ENCODE data around the gene NARF.
A peak's percentile ranks its signal among the peaks of the same experiment; 100 is the strongest.
"Not testable (repeated sequence)": the region's sequence is repeated elsewhere in the genome, so short reads cannot be mapped to it uniquely, and the experiment has no call there.

The NARF gene

GRCh38 chr17:82444284-82444893 lies 14.2 kb upstream of the NARF start:
- intact Hi-C loops (cut with DNase I) = no loop called here
- peak in 3 of 10 donors; percentile 42 to 82 (median 79) for DNase-seq

- intact Hi-C loops (cut with DNase I) = no loop called here
- peak in 3 of 10 donors; percentile 23 to 90 (median 76) for DNase-seq
These were observed 13.5 kb upstream of the NARF start for GRCh38 chr17:82444941-82445521.

GRCh38 chr17:82445542-82445941 lies 13.0 kb upstream of the NARF start:
- DNase-seq = no peak
- intact Hi-C loops (cut with DNase I) = no loop called here

DNA sequence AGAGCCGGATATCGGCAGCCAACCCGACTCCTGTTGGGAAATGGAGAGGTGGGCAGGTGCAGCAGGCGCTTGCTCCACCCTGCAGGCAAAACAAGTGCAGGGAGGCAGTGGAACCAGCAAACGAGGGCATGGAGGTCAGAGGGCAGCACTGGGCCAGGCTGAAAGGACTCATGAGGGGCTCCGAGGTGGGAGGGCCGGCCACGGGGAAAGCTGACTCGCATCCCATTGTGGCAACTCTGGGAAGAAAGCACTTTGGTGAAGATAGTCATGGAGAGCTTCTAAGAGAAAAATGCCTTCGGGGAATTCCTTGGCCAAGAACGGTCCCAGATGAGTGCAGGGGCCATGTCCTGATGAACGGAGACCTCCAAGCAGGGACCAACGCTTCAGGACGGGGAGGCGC lies 12.4 kb upstream of the NARF start:
- intact Hi-C loops (cut with DNase I) = no loop called here
- no peak for DNase-seq

GRCh38 chr17:82446649-82447048 lies 11.9 kb upstream of the NARF start:
- intact Hi-C loops (cut with DNase I) = no loop called here
- DNase-seq = no peak

- DNase-seq = peak in 1 of 10 donors; percentile 13
- intact Hi-C loops (cut with DNase I) = no loop called here
These were observed 10.7 kb upstream of the NARF start for GRCh38 chr17:82447876-82448275.

GRCh38 chr17:82449131-82449882 lies 9.2 kb upstream of the NARF start:
- intact Hi-C loops (cut with DNase I) = no loop called here
- DNase-seq = peak in 1 of 10 donors; percentile 44

DNA sequence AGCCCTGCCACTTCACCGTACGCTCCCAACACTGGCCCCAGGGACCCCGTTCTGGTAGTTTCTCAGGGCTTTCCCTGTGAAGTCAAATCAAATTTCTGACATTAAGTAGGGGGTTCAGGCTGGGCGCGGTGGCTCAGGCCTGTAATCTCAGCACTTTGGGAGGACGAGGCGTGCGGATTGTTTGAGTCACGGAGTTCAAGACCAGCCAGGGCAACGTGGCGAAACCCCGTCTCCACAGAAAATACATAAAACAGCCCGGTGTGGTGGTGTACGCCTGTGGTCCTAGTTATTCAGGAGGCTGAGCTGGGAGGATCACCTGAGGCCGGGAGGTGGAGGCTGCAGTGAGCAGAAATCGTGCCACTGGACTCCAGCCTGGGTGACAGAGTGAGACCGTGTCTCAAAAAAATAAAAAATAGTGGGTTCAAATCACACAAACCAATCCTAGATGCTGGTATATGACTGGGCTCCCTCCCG lies 8.6 kb upstream of the NARF start:
- peak in 2 of 10 donors; percentile 61 to 79 for DNase-seq
- intact Hi-C loops (cut with DNase I) = no loop called here

DNA sequence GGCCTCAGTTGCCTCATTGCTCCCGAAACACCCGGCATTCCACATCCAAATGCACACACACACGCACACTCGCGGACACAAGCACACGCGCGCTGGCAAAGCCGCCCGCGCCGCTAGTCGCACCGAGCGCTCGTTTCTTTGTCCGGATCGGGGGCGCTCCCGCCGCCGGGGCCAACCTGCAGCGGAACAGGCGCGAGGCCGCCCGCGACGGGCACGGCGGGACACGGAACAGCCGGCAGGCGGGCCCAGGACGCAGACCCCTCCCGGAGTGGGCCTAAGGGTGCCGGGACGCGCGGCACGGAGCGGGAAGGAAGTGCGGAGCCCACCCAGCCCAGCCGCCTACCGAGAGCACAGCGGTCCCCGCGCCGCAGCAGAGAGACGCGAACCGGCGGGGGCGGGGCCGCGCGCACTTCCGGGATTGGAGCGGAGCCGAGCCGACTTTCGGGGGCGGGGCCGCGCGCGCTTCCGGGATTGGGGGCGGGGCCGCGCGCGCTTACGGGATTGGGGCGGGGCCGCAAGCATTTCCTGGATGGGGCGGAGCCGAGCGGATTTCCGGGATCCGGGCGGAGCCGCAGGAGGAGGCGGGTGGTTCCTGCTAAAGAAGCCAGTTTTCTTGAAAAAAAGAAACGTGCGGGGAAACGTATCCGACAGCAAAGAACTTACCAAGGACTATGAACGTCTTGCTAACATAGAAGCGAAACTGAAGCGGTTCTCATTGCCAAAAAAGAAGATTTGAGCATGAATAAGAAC lies 8.0 kb upstream of the NARF start, which contains the start of gene CYBC1:
TSS of gene CYBC1 (minus strand) at position 396 of the 750 bp plus-strand sequence. CDS start 1,498 bp downstream, outside the sequence.
- intact Hi-C loops (cut with DNase I) = no loop called here
- DNase-seq = peak; percentile 83 to 98 (median 89)

GRCh38 chr17:82452162-82452561 lies 6.4 kb upstream of the NARF start:
- intact Hi-C loops (cut with DNase I) = no loop called here
- no peak for DNase-seq

DNA sequence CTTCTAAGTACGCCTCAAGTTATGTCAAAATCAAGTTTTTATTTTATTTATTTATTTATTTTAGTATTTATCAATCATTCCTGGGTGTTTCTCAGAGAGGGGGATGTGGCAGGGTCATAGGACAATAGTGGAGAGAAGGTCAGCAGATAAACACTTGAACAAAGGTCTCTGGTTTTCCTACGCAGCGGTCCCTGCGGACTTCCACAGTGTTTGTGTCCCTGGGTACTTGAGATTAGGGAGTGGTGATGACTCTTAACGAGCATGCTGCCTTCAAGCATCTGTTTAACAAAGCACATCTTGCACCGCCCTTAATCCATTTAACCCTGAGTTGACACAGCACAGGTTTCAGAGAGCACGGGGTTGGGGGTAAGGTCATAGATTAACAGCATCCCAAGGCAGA lies 5.4 kb upstream of the NARF start:
- DNase-seq = not testable (repeated sequence)

DNA sequence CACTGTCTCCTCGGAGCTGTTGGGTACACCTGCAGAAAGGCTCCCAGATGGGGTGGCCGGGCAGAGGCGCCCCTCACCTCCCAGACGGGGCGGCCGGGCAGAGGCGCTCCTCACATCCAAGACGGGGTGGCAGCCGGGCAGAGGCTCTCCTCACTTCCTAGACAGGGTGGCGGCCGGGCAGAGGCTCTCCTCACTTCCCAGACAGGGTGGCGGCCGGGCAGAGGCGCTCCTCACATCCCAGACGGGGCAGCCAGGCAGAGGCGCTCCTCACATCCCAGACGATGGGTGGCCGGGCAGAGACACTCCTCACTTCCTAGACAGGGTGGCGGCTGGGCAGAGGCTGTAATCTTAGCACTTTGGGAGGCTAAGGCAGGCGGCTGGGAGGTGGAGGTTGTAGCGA lies 4.8 kb upstream of the NARF start:
- peak in 2 of 10 donors; percentile 27 to 71 for DNase-seq
- intact Hi-C loops (cut with DNase I) = not testable (repeated sequence)

More for the DNA sequence above, 5.4 kb upstream of the NARF start:
- intact Hi-C loops (cut with DNase I) = not testable (repeated sequence)

DNA sequence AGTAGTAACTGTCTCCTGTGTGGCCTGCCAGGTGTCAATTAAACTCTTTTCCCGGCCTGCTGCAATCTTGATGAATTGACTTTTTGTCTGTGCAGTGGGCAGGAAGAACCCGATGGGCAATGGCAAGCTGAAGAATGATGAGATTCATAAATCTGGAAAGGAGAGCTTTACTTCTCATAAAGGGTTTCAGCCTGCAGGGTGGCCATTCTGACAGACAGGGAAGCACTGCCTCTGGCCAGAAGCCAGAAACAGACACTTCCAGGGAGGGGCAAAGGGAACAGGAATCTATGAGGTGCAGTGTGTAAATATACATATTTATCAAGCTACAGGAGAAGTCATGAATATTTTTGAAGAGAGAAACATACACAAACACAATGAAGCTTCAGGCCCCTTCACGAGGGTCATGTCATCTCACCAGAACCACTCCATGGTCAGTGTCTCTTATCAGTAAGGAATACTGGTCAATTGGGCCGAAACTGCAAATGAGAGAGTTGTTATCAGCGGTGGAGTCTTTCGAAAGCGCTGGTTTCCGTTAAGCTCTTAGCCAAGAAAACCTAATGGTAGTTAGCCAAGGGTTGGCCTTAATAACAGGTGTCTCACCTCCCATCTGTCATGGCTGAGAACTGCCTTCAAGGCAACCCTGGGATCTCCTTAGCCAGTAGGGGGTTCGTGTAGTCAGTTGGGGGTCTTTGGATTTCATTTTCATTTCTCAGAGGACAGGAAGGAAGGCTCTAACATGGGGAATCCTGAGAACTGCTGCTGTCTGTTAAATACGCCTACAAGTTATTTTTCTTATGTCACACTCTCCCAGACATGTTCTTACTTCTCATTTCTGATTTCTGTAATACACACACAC lies 1.2 kb upstream of the NARF start:
- peak in 1 of 10 donors; percentile 36 for DNase-seq
- intact Hi-C loops (cut with DNase I) = loop anchor here (5.0 kb wide), 1 partner anchor 40 kb away; no protein-coding TSS in a partner anchor

GRCh38 chr17:82457929-82458178 lies 687 bp upstream of the NARF start:
- intact Hi-C loops (cut with DNase I) = loop anchor here (5.0 kb wide), 1 partner anchor 39 kb away; no protein-coding TSS in a partner anchor
- DNase-seq = peak in 4 of 10 donors; percentile 84 to 99 (median 90)

GRCh38 chr17:82458885-82459424 lies 414 bp downstream of the NARF start:
- peak in 3 of 10 donors; percentile 15 to 89 (median 83) for DNase-seq
- intact Hi-C loops (cut with DNase I) = loop anchor here (5.0 kb wide), 1 partner anchor 38 kb away; no protein-coding TSS in a partner anchor

DNA sequence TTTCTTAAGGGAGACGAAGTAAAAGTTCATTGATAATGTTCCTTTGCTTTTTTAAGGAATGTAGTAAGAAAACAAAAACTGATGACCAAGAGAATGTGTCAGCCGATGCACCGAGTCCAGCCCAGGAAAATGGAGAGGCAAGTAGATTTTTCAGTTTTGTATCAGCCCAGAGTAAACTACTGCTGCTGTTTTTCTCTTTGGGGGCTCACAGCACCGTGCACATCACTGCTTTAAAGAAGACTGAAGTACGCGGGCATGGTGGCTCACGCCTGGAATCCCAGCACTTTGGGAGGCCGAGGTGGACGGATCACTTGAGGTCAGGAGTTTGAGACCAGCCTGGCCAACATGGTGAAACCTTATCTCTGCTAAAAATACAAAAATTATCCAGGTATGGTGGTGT lies 1.4 kb downstream of the NARF start:
- peak in 1 of 10 donors; percentile 41 for DNase-seq
- intact Hi-C loops (cut with DNase I) = loop anchor here (5.0 kb wide), 1 partner anchor 37 kb away; no protein-coding TSS in a partner anchor

DNA sequence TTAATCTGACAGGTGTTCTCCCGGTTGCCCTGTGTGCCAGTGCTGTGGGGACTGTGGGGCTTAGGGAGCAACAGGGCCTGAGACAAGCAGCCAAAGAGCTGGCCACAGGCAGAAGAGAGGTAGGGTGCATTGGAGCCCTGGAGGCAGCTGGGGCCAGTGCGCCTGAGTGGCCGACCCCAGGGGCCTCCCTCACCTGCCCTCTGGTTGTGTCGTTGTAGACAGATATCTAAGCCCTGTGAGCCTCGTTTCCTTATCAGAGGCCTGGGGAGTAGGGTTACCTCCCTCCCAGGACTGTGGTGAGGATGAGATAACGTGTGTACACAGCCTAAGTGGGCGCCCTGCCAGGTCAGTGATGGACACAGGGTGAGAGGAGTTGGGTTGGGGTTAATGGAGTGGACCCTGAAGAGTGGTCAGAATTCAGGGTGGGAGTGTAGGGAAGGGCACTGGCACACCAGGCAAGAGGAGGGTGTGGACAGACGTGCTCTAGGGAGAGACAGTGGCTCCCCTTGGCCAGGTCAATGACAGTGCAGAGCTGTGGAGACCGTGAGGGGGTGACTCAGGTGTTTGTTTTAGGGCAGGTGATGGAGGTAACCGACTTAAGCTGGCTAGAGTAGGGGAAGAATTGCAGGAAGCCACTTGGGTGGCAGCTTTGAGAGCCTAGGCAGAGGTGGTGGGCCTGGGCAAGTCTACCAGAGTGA lies 3.4 kb downstream of the NARF start:
- peak in 1 of 10 donors; percentile 67 for DNase-seq
- intact Hi-C loops (cut with DNase I) = no loop called here

DNA sequence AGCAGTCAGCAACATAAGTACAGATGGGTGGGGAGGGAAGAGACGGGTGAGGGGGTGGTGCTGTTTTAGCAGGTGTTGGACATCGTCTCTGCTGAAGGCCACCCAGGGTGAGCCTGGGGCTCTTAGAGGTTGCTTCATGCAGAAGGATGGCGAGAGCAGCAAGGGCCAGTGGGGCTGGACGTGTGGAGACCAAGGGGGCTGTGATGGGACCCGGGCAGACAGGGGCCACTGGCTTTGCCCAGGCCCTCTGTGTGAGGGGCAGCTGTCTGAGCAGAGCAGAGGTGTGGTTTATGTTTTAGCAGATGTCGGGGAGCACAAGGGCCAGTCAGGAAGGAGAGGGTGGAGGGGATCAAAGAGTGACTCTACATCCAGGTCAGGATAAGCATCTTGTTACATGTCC lies 4.8 kb downstream of the NARF start:
- DNase-seq = peak in 1 of 10 donors; percentile 53
- intact Hi-C loops (cut with DNase I) = no loop called here

Data from posterior cingulate gyrus (tissue), 11 donors.